GM23338 (cell line): ENCODE measurements around the gene TMPRSS15.

Experiments
- CREB1 ChIP-seq: fragments of 250-450 bp; sonication (Bioruptor Pico); IDR thresholded peaks from 2 replicates; pipeline ENCODE4 v1.5.0; 2020; ENCODE audit warnings: low read depth, mild to moderate bottlenecking, moderate library complexity
- TF ChIP-seq, protein P1 (sequence below), 2 experiments: fragments of 200-600 bp in 1 of 2; sonication (generic) in 1 of 2; conservative IDR thresholded peaks; 2 replicates each; pipeline versions ENCODE4 v1.5.1 to v1.6.1; 2016 to 2017; ENCODE audit warnings: antibody characterized with exemption in 2 of 2, low read depth in 2 of 2, mild to moderate bottlenecking in 2 of 2, moderate library complexity in 1 of 2
- TF ChIP-seq, protein P2 (sequence below): fragments of 250-450 bp; sonication (Bioruptor Pico); IDR thresholded peaks from 2 replicates; pipeline ENCODE4 v1.5.0; 2020; ENCODE audit warnings: mild to moderate bottlenecking, moderate library complexity

DNA sequence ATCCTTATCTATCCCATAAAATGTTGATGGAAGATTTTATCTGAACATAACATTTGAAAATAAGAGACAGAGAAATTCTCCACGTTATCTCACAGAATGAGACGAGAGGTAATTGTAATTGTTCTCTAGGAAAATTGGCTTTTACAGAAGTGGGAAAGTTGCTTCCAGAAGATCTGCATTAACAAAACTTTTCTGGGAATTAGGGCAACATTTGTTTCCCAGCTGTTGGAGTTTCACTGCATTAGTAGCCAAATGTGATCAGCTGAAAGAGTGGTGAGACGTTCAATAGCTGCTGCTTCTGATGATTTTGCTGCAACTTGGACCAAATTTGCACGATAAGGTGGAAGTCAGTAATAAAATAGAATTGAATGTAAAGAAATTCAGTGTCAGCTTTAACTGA is 151.3 kb downstream of the TMPRSS15 start:
- TF ChIP-seq, protein P1, sequence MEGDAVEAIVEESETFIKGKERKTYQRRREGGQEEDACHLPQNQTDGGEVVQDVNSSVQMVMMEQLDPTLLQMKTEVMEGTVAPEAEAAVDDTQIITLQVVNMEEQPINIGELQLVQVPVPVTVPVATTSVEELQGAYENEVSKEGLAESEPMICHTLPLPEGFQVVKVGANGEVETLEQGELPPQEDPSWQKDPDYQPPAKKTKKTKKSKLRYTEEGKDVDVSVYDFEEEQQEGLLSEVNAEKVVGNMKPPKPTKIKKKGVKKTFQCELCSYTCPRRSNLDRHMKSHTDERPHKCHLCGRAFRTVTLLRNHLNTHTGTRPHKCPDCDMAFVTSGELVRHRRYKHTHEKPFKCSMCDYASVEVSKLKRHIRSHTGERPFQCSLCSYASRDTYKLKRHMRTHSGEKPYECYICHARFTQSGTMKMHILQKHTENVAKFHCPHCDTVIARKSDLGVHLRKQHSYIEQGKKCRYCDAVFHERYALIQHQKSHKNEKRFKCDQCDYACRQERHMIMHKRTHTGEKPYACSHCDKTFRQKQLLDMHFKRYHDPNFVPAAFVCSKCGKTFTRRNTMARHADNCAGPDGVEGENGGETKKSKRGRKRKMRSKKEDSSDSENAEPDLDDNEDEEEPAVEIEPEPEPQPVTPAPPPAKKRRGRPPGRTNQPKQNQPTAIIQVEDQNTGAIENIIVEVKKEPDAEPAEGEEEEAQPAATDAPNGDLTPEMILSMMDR (conservative IDR thresholded peaks at IDR 0.05; ENCODE audit: low read depth in 2 of 2) = no peak
- TF ChIP-seq, protein P2, sequence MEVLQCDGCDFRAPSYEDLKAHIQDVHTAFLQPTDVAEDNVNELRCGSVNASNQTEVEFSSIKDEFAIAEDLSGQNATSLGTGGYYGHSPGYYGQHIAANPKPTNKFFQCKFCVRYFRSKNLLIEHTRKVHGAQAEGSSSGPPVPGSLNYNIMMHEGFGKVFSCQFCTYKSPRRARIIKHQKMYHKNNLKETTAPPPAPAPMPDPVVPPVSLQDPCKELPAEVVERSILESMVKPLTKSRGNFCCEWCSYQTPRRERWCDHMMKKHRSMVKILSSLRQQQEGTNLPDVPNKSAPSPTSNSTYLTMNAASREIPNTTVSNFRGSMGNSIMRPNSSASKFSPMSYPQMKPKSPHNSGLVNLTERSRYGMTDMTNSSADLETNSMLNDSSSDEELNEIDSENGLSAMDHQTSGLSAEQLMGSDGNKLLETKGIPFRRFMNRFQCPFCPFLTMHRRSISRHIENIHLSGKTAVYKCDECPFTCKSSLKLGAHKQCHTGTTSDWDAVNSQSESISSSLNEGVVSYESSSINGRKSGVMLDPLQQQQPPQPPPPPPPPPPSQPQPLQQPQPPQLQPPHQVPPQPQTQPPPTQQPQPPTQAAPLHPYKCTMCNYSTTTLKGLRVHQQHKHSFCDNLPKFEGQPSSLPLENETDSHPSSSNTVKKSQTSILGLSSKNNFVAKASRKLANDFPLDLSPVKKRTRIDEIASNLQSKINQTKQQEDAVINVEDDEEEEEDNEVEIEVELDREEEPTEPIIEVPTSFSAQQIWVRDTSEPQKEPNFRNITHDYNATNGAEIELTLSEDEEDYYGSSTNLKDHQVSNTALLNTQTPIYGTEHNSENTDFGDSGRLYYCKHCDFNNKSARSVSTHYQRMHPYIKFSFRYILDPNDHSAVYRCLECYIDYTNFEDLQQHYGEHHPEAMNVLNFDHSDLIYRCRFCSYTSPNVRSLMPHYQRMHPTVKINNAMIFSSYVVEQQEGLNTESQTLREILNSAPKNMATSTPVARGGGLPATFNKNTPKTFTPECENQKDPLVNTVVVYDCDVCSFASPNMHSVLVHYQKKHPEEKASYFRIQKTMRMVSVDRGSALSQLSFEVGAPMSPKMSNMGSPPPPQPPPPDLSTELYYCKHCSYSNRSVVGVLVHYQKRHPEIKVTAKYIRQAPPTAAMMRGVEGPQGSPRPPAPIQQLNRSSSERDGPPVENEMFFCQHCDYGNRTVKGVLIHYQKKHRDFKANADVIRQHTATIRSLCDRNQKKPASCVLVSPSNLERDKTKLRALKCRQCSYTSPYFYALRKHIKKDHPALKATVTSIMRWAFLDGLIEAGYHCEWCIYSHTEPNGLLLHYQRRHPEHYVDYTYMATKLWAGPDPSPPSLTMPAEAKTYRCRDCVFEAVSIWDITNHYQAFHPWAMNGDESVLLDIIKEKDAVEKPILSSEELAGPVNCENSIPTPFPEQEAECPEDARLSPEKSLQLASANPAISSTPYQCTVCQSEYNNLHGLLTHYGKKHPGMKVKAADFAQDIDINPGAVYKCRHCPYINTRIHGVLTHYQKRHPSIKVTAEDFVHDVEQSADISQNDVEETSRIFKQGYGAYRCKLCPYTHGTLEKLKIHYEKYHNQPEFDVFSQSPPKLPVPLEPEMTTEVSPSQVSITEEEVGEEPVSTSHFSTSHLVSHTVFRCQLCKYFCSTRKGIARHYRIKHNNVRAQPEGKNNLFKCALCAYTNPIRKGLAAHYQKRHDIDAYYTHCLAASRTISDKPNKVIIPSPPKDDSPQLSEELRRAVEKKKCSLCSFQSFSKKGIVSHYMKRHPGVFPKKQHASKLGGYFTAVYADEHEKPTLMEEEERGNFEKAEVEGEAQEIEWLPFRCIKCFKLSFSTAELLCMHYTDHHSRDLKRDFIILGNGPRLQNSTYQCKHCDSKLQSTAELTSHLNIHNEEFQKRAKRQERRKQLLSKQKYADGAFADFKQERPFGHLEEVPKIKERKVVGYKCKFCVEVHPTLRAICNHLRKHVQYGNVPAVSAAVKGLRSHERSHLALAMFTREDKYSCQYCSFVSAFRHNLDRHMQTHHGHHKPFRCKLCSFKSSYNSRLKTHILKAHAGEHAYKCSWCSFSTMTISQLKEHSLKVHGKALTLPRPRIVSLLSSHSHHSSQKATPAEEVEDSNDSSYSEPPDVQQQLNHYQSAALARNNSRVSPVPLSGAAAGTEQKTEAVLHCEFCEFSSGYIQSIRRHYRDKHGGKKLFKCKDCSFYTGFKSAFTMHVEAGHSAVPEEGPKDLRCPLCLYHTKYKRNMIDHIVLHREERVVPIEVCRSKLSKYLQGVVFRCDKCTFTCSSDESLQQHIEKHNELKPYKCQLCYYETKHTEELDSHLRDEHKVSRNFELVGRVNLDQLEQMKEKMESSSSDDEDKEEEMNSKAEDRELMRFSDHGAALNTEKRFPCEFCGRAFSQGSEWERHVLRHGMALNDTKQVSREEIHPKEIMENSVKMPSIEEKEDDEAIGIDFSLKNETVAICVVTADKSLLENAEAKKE (CRISPR knock-in tag) = no peak
- TF ChIP-seq CREB1 (CRISPR knock-in tag) = no peak
